H9 (cell line): ENCODE measurements around the gene OSBPL9. TPM values are rescaled to one million over a fixed set of nuclear protein-coding genes. Genes with fewer than 3 reads are reported as not detected.

Experiments
- DNase-seq: peaks from one replicate; pipeline ENCODE4 v3.0.0-alpha.2; 2017
- H2AFZ ChIP-seq: one replicate; pipeline ENCODE4 v1.6.1; 2013; ENCODE audit warnings: mild to moderate bottlenecking, low read length, control low read depth, moderate library complexity
- H2AK5ac ChIP-seq: 2 replicates; pipeline ENCODE4 v1.6.1; 2013; ENCODE audit warnings: low read length, control low read depth, mixed read lengths; ENCODE audit not compliant: insufficient read length
- H2BK120ac ChIP-seq: one replicate; pipeline ENCODE4 v1.6.1; 2013; ENCODE audit warnings: low read depth, mild to moderate bottlenecking, low read length, control low read depth, inconsistent platforms; ENCODE audit not compliant: poor library complexity, severe bottlenecking
- H2BK12ac ChIP-seq: 2 replicates; pipeline ENCODE4 v1.6.1; 2013; ENCODE audit warnings: low read length, control low read depth, mixed read lengths, low read depth; ENCODE audit not compliant: insufficient read length
- H2BK15ac ChIP-seq: 2 replicates; pipeline ENCODE4 v1.6.1; 2013; ENCODE audit warnings: low read depth, low read length, control low read depth
- H2BK20ac ChIP-seq: one replicate; pipeline ENCODE4 v1.6.1; 2013; ENCODE audit warnings: low read depth, mild to moderate bottlenecking, low read length, control low read depth, inconsistent platforms; ENCODE audit not compliant: poor library complexity, severe bottlenecking
- H2BK5ac ChIP-seq: 2 replicates; pipeline ENCODE4 v1.6.1; 2013; ENCODE audit warnings: low read length, control low read depth, mixed read lengths; ENCODE audit not compliant: insufficient read length
- H3K14ac ChIP-seq: 2 replicates; pipeline ENCODE4 v1.6.1; 2013; ENCODE audit warnings: low read length, control low read depth; ENCODE audit not compliant: insufficient read depth
- H3K18ac ChIP-seq: 2 replicates; pipeline ENCODE4 v1.6.1; 2013; ENCODE audit warnings: low read depth, mild to moderate bottlenecking, mixed read lengths, low read length, control low read depth; ENCODE audit not compliant: insufficient read length
- H3K23ac ChIP-seq: 2 replicates; pipeline ENCODE4 v1.6.1; 2013; ENCODE audit warnings: low read length, control low read depth, mixed read lengths, low read depth; ENCODE audit not compliant: insufficient read length
- H3K23me2 ChIP-seq: 2 replicates; pipeline ENCODE4 v1.6.1; 2013; ENCODE audit warnings: low read depth, mild to moderate bottlenecking, mixed read lengths, low read length, control low read depth; ENCODE audit not compliant: insufficient read length, poor library complexity, severe bottlenecking
- H3K27ac ChIP-seq: 2 replicates; pipeline ENCODE4 v1.5.1; 2013; ENCODE audit warnings: low read length, control low read depth, mixed read lengths, low read depth; ENCODE audit not compliant: insufficient read length
- H3K27me3 ChIP-seq: 2 replicates; pipeline ENCODE4 v1.6.1; 2013; ENCODE audit warnings: low read length, control low read depth, inconsistent platforms; ENCODE audit not compliant: insufficient read depth
- H3K4ac ChIP-seq: 2 replicates; pipeline ENCODE4 v1.6.1; 2013; ENCODE audit warnings: low read depth, mild to moderate bottlenecking, control low read depth, inconsistent platforms, low read length, moderate library complexity
- H3K4me1 ChIP-seq: 2 replicates; pipeline ENCODE4 v1.6.1; 2013; ENCODE audit warnings: low read length, control low read depth, inconsistent platforms; ENCODE audit not compliant: insufficient read depth
- H3K4me2 ChIP-seq: 2 replicates; pipeline ENCODE4 v1.6.1; 2013; ENCODE audit warnings: low read length, control low read depth, mixed read lengths; ENCODE audit not compliant: insufficient read length, insufficient read depth
- H3K56ac ChIP-seq: 2 replicates; pipeline ENCODE4 v1.6.1; 2013; ENCODE audit warnings: low read depth, mild to moderate bottlenecking, mixed read lengths, low read length, control low read depth; ENCODE audit not compliant: insufficient read length
- H3K79me1 ChIP-seq: 2 replicates; pipeline ENCODE4 v1.6.1; 2013; ENCODE audit warnings: low read depth, mild to moderate bottlenecking, moderate library complexity, low read length, control low read depth, inconsistent platforms; ENCODE audit not compliant: insufficient read depth, poor library complexity, severe bottlenecking
- H3K79me2 ChIP-seq: 2 replicates; pipeline ENCODE4 v1.6.1; 2013; ENCODE audit warnings: low read length, control low read depth, inconsistent platforms; ENCODE audit not compliant: insufficient read depth
- H3K9ac ChIP-seq: 2 replicates; pipeline ENCODE4 v1.6.1; 2013; ENCODE audit warnings: low read length, control low read depth, mixed read lengths; ENCODE audit not compliant: insufficient read length; ENCODE audit errors: extremely low read depth
- H3K9me3 ChIP-seq: one replicate; pipeline ENCODE4 v1.6.1; 2013; ENCODE audit warnings: low read depth, low read length, inconsistent platforms; ENCODE audit not compliant: control insufficient read depth
- H3T11ph ChIP-seq: one replicate; pipeline ENCODE4 v1.6.1; 2013; ENCODE audit warnings: mild to moderate bottlenecking, low read length, control low read depth, inconsistent platforms
- H4K20me1 ChIP-seq: one replicate; pipeline ENCODE4 v1.6.1; 2013; ENCODE audit not compliant: control insufficient read depth, insufficient read length, insufficient read depth
- H4K5ac ChIP-seq: 2 replicates; pipeline ENCODE4 v1.6.1; 2013; ENCODE audit warnings: low read depth, mild to moderate bottlenecking, mixed read lengths, low read length, control low read depth; ENCODE audit not compliant: insufficient read length
- H4K8ac ChIP-seq: replicated peaks from 2 replicates; pipeline ENCODE4 v1.6.1; 2013; ENCODE audit warnings: low read length, control low read depth, mixed read lengths, low read depth; ENCODE audit not compliant: insufficient read length
- H4K91ac ChIP-seq: 2 replicates; pipeline ENCODE4 v1.6.1; 2013; ENCODE audit warnings: low read depth, mild to moderate bottlenecking, moderate library complexity, mixed read lengths, low read length, control low read depth; ENCODE audit not compliant: insufficient read length
- H3K27ac Mint-ChIP-seq, 3 experiments: 2 replicates in 2 of 3; 3 replicates in 1 of 3; pipeline ENCODE4 v1.8.0; 2020 to 2021; ENCODE audit warnings: mixed read lengths in 3 of 3, mild to moderate bottlenecking in 1 of 3, moderate library complexity in 1 of 3
- H3K27me3 Mint-ChIP-seq: 2 replicates; pipeline ENCODE4 v1.8.0; 2021; ENCODE audit warnings: low read depth, mild to moderate bottlenecking, moderate library complexity, mixed read lengths
- H3K36me3 Mint-ChIP-seq, 3 experiments: 2 replicates in 2 of 3; 3 replicates in 1 of 3; pipeline ENCODE4 v1.8.0; 2020 to 2021; ENCODE audit warnings: low read depth in 3 of 3, mixed read lengths in 3 of 3; ENCODE audit not compliant: insufficient read depth in 1 of 3
- H3K4me1 Mint-ChIP-seq, 2 experiments: 2 replicates each; pipeline ENCODE4 v1.8.0; 2020; ENCODE audit warnings: mixed read lengths in 2 of 2
- H3K4me3 Mint-ChIP-seq, 2 experiments: 2 replicates in 1 of 2; 3 replicates in 1 of 2; pipeline ENCODE4 v1.8.0; 2020 to 2021; ENCODE audit warnings: mild to moderate bottlenecking in 2 of 2, mixed read lengths in 2 of 2, moderate library complexity in 1 of 2
- H3K9me3 Mint-ChIP-seq, 2 experiments: 2 replicates in 1 of 2; 3 replicates in 1 of 2; pipeline ENCODE4 v1.8.0; 2020; ENCODE audit warnings: mild to moderate bottlenecking in 2 of 2, mixed read lengths in 2 of 2, moderate library complexity in 1 of 2
- WGBS: extraction: QIAGEN DNeasy Blood & Tissue Kit; methylation state at CpG from one replicate; pipeline ENCODE4 v1.1.7; 2013; ENCODE audit warnings: missing lambda C conversion rate, low lambda C conversion rate, mixed read lengths; ENCODE audit not compliant: insufficient read length; ENCODE audit errors: extremely low coverage; 5-methylcytosine and 5-hydroxymethylcytosine counted together
- total RNA-seq: library from RNA; stranded (reverse); gene quantifications from 2 replicates; pipeline ENCODE4 v1.2.1, GENCODE V29; 2021
- TF ChIP-seq, protein P1 (sequence below): fragments of 200-600 bp; sonication (generic); conservative IDR thresholded peaks from 3 replicates; pipeline ENCODE4 v1.8.0; 2021; ENCODE audit warnings: antibody characterized with exemption, mild to moderate bottlenecking

The OSBPL9 gene
- total RNA-seq, 1 experiment from 2014 or later = 76.7 TPM

- no peak overlapping the region for H2AFZ ChIP-seq
- no peak overlapping the region for H4K91ac ChIP-seq
- H3K9me3 ChIP-seq = no peaks in the 10 kb centered on the region
- Mint-ChIP-seq H3K9me3 (no peaks in the 10 kb centered on the region), H3K27ac (peak overlapping the region in 1 of 3 experiments; percentile 5; a peak in 1 of 7 replicates), H3K36me3 (no peaks in the 10 kb centered on the region), H3K27me3 (no peaks in the 10 kb centered on the region), H3K4me3 (no peak overlapping the region), H3K4me1 (peaks cover 4% of the 10 kb centered on the region in 2 experiments; a peak in 1 of 4 replicates)
- no peak overlapping the region for H3K23ac ChIP-seq
- no peak overlapping the region for H3K18ac ChIP-seq
- H2BK12ac ChIP-seq = no peak overlapping the region
- no peak overlapping the region for H3K27ac ChIP-seq
- peaks cover 4% of the 10 kb centered on the region; the same call in 1 of the 2 replicates for H3K4me1 ChIP-seq
- no CpG with 5 or more reads among the region's 2 CpGs for WGBS
- no peaks in the 10 kb centered on the region for H3K79me2 ChIP-seq
- H2BK20ac ChIP-seq = no peak overlapping the region
- H4K20me1 ChIP-seq = no peaks in the 10 kb centered on the region
- no peaks in the 10 kb centered on the region for H3K27me3 ChIP-seq
- H3K4me2 ChIP-seq = no peak overlapping the region
- no peak overlapping the region for H3K4ac ChIP-seq
- H3K9ac ChIP-seq = no peak overlapping the region
- H2AK5ac ChIP-seq = no peak overlapping the region
- TF ChIP-seq, protein P1, sequence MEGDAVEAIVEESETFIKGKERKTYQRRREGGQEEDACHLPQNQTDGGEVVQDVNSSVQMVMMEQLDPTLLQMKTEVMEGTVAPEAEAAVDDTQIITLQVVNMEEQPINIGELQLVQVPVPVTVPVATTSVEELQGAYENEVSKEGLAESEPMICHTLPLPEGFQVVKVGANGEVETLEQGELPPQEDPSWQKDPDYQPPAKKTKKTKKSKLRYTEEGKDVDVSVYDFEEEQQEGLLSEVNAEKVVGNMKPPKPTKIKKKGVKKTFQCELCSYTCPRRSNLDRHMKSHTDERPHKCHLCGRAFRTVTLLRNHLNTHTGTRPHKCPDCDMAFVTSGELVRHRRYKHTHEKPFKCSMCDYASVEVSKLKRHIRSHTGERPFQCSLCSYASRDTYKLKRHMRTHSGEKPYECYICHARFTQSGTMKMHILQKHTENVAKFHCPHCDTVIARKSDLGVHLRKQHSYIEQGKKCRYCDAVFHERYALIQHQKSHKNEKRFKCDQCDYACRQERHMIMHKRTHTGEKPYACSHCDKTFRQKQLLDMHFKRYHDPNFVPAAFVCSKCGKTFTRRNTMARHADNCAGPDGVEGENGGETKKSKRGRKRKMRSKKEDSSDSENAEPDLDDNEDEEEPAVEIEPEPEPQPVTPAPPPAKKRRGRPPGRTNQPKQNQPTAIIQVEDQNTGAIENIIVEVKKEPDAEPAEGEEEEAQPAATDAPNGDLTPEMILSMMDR = no peak
- no peak overlapping the region for H3K56ac ChIP-seq
- H4K5ac ChIP-seq = no peak overlapping the region
- H4K8ac ChIP-seq = no peak overlapping the region
- no peak overlapping the region for H2BK5ac ChIP-seq
- no peaks in the 10 kb centered on the region for H3K79me1 ChIP-seq
- no peak overlapping the region for H3K14ac ChIP-seq
- no peaks in the 10 kb centered on the region for H3K23me2 ChIP-seq
- H3T11ph ChIP-seq = no peak overlapping the region
- no peak overlapping the region for H2BK15ac ChIP-seq
- no peak overlapping the region for H2BK120ac ChIP-seq
- DNase-seq = no peak
Observed at GRCh38 chr1:51669816-51670215, 52.9 kb downstream of the OSBPL9 start.
